Activated T-helper 1 cell treated with anti-CD3 and anti-CD28 coated beads, Interleukin-12 subunit alpha, Interleukin-12 subunit beta, Interleukin-2, Interleukin-4 antibody, amounts not matched to agents 30 ng/mL and 10 ng/mL and 1 ng/mL, durations not matched to agents 14 hours and 24 hours and 36 hours (primary cell): ENCODE results near the gene FRRS1L. TPM values are rescaled to one million over a fixed set of nuclear protein-coding genes. Genes with fewer than 3 reads are reported as not detected.

ENCODE experiments used
- DNase-seq: peaks from one replicate; pipeline ENCODE4 v3.0.0; 2021; ENCODE audit warnings: low spot score
- H3K27ac Mint-ChIP-seq: one replicate; pipeline ENCODE4 v1.8.0; 2021; ENCODE audit warnings: mild to moderate bottlenecking, mixed read lengths
- H3K27me3 Mint-ChIP-seq: one replicate; pipeline ENCODE4 v1.8.0; 2022; ENCODE audit warnings: mild to moderate bottlenecking, moderate library complexity, mixed read lengths; ENCODE audit not compliant: insufficient read depth
- H3K36me3 Mint-ChIP-seq: one replicate; pipeline ENCODE4 v1.8.0; 2021; ENCODE audit warnings: low read depth, mixed read lengths
- H3K4me1 Mint-ChIP-seq: one replicate; pipeline ENCODE4 v1.8.0; 2021; ENCODE audit warnings: low read depth, mixed read lengths
- H3K4me3 Mint-ChIP-seq: one replicate; pipeline ENCODE4 v1.8.0; 2021; ENCODE audit warnings: mild to moderate bottlenecking, moderate library complexity, mixed read lengths
- H3K9me3 Mint-ChIP-seq: one replicate; pipeline ENCODE4 v1.8.0; 2021; ENCODE audit warnings: mixed read lengths
- intact Hi-C: fragments of 100-400 bp; cut with micrococcal nuclease; formaldehyde crosslinking; loops from one replicate; pipeline ENCODE4 v1.15.1; 2024
- total RNA-seq: library from RNA; stranded (reverse); gene quantifications from 2 replicates; pipeline ENCODE4 v1.2.3, GENCODE V29; 2022

FRRS1L gene, protein sequence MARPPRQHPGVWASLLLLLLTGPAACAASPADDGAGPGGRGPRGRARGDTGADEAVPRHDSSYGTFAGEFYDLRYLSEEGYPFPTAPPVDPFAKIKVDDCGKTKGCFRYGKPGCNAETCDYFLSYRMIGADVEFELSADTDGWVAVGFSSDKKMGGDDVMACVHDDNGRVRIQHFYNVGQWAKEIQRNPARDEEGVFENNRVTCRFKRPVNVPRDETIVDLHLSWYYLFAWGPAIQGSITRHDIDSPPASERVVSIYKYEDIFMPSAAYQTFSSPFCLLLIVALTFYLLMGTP
- not detected in 2 replicates for total RNA-seq

DNA sequence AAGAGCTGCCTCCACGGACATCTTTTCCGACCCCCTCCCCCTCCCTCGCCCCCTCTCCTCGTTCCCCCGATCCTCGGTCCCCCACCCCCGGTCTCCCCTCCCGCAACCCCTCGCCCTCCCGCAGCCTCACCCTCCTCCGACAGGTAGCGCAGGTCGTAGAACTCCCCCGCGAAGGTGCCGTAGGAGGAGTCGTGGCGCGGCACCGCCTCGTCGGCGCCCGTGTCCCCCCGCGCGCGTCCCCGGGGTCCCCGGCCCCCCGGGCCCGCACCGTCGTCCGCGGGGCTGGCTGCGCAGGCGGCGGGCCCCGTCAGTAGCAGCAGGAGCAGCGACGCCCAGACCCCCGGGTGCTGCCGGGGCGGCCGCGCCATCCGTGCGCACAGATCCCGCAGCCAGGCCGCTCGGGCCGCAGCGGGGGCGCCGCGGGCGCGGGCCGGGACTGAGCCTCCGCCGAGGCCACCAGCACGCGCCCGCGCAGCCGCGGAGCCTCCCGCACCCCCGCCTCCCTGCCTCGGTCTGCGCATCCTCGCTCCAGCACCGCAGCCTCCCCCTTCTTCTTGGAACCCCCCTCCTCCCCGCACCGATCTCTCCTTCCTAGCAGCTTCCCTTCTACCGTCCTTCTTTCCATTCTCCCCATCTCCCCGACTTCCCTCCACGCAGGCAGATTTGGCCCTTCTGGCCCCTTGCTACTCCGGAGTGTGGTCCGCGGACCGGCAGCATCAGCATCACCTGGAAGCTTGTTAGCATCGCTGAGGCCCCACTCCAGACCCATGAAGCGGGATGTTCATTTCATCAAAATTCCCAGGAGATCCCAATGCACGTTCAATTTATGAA, at the start of gene FRRS1L:
Gene FRRS1L, minus strand, starts transcription at position 479 of the 831 bp plus-strand sequence. Its CDS starts 111 bp downstream, at position 368.
- Mint-ChIP-seq H3K4me3 (no peak within 1 kb of the TSS), H3K9me3 (peaks cover 11% of the 10 kb centered on the region), H3K36me3 (no peaks in the 10 kb centered on the region), H3K4me1 (peaks cover 5% of the 10 kb centered on the region), H3K27me3 (peaks cover 48% of the 10 kb centered on the region), H3K27ac (no peak within 1 kb of the TSS)
- DNase-seq: no peak
- intact Hi-C loops: no loop called here

DNA sequence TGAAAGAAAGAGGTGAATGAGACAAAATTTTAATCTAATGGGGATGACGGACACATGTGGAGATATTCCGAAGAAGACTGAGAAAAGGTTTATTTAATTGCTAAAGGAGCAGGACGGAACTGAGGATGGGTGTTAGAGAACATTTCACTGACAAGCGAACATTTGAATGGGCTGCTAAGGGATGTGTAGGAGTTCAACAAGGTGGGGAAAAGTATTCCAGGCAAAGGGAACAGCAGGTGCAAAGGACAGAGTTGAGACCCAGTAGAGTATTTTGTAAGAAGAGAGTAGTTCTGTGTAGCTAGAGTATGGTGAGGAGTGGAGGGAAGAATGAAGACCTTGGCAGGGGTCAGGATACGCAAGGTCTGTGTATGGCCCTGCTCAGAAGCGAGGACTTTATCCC, 47.4 kb upstream of the FRRS1L start:
- Mint-ChIP-seq H3K27me3 (peaks cover 18% of the 10 kb centered on the region), H3K4me3 (no peak overlapping the region), H3K4me1 (no peaks in the 10 kb centered on the region), H3K36me3 (no peaks in the 10 kb centered on the region), H3K9me3 (no peaks in the 10 kb centered on the region), H3K27ac (no peak overlapping the region)
- intact Hi-C loops: no loop called here
- DNase-seq: no peak

DNA sequence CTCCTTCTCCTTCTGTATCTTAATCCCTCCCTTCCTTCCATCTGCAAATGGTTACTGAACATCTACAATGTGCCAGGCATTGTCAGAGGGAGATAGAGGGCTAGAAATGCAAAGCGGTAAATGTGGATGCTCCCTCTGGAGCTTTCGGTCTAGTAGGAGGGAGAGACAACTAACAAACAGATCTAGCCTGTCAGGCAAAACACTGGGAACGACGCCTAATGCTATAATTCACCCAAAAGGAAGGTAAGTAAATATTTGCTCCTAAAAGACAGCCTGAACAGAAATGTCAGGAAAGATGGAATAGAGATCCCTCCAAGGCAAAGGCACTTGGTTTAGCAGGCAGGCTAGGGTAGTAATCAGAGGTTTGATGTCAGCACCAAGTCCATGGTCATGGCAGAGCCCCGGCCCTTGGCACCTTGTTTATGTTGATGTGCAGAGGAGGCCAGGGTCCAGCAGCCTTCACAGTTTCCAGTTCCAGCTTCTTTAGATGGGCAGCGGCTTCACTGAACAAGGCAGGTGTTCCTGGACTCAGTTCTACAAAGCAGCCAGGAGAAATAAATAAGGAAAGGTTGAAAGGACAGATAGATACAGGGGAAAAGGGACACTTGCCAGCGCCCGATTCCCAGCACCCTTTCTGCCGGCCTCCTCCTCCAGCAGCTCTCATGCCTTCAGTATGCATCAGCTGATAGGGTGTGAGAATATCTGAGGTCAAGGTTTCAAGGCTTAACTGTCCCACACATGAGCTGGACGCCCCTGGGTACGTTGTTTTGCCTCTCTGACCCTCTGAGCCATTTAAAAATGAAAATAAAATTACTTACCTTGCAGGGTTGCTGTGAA, 46.5 kb upstream of the FRRS1L start:
- no peaks in the 10 kb centered on the region for H3K9me3 Mint-ChIP-seq
- intact Hi-C loops: no loop called here
- H3K36me3 Mint-ChIP-seq: no peaks in the 10 kb centered on the region
- no peak overlapping the region for H3K4me3 Mint-ChIP-seq
- peaks cover 16% of the 10 kb centered on the region for H3K27me3 Mint-ChIP-seq
- H3K27ac Mint-ChIP-seq: no peak overlapping the region
- DNase-seq: no peak
- no peaks in the 10 kb centered on the region for H3K4me1 Mint-ChIP-seq

DNA sequence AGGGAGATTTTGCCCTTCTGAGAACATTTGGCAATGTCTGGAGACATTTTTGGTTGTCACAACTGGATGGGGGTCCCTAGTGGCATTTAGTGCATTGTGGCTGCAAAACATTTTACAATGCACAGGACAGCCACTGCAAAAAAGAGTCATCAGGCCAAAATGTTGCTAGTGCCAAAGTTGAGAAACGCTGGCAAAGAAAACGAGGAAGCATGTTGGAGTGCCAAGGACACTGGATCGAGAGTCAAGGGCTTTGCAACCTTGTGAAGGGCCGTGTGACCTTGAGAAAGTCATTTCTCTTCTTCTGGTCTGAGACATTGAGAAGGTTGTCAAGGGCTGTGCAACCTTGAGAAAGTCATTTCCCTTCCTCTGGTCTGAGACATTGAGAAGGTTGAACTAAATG, 45.7 kb upstream of the FRRS1L start:
- Mint-ChIP-seq H3K36me3 (no peaks in the 10 kb centered on the region), H3K4me1 (no peaks in the 10 kb centered on the region), H3K27ac (no peak overlapping the region), H3K4me3 (no peak overlapping the region), H3K27me3 (peaks cover 11% of the 10 kb centered on the region), H3K9me3 (no peaks in the 10 kb centered on the region)
- DNase-seq: no peak
- intact Hi-C loops: no loop called here

DNA sequence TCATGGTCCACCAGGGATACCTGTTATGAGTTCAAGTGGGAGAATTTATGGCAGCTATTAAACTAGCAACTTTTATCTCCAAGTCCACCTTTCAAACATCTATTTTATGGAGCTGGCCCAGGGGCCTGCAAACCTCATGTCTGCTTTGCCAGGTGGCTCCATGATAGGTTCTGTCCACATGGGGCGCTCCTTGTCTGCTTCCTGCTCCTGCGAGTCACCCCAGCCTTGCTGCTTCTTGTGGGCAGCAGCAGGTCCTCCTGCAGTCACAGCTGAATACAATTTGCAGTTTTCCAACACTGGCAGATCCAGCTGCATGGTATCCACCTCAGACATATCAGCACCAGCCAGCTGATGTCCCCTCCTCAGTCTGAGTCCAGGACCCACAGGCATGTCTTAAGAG, 39.6 kb upstream of the FRRS1L start:
- Mint-ChIP-seq H3K9me3 (no peaks in the 10 kb centered on the region), H3K27me3 (peaks cover 13% of the 10 kb centered on the region), H3K4me3 (no peak overlapping the region), H3K4me1 (no peaks in the 10 kb centered on the region), H3K27ac (no peak overlapping the region), H3K36me3 (no peaks in the 10 kb centered on the region)
- intact Hi-C loops: no loop called here
- DNase-seq: no peak

DNA sequence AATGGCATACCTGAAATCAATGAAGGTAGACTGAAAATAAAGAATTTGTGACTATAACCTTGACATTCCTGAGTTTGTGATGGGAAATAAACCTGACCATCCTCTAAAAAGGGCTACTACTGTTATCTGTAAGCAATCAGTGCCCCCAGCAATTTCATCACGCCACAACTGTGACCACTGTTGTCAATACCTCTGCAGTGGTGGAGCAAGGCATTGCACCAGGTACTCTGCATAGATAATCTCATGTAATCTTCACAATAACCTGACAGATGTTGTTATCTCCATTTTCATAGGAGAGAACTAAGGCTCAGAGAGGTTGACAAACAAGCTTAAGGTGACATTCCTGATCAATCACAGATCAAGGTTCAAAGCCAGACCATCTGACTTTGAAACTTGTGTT, 38.5 kb upstream of the FRRS1L start:
- intact Hi-C loops: no loop called here
- H3K27ac Mint-ChIP-seq: no peak overlapping the region
- H3K4me1 Mint-ChIP-seq: no peaks in the 10 kb centered on the region
- no peak overlapping the region for H3K4me3 Mint-ChIP-seq
- H3K36me3 Mint-ChIP-seq: no peaks in the 10 kb centered on the region
- no peaks in the 10 kb centered on the region for H3K9me3 Mint-ChIP-seq
- peaks cover 8% of the 10 kb centered on the region for H3K27me3 Mint-ChIP-seq
- DNase-seq: no peak

DNA sequence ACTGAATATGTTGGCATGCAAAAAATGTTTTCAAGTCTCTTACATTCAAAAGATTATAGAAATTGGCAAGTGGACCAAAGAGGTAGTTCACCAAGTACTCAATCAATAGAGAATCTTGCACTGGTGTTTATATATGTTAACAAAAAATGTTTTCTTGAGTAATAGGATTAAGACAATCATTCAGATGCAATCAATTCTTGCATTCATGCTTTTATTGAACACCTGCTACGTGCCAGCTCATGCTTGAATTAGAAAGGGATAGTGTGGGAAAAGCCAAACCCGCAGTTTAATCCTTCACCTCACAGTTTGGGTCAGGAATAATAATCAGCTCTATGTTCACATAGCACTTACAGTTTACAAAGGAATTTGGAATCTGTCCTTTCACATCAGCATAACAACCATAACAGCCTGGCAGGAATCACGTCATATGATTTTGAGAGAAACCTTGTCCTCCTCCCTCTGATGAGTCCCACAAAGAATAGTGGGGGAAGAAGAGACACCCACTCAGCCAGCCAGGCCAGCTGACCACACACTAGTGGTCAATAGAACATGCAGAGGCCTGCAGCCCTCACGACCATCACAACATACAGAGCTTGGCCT, 36.8 kb upstream of the FRRS1L start:
- no peak overlapping the region for H3K4me3 Mint-ChIP-seq
- H3K9me3 Mint-ChIP-seq: no peaks in the 10 kb centered on the region
- no peak for DNase-seq
- peaks cover 10% of the 10 kb centered on the region for H3K27me3 Mint-ChIP-seq
- H3K27ac Mint-ChIP-seq: no peak overlapping the region
- intact Hi-C loops: no loop called here
- no peaks in the 10 kb centered on the region for H3K4me1 Mint-ChIP-seq
- H3K36me3 Mint-ChIP-seq: no peaks in the 10 kb centered on the region

DNA sequence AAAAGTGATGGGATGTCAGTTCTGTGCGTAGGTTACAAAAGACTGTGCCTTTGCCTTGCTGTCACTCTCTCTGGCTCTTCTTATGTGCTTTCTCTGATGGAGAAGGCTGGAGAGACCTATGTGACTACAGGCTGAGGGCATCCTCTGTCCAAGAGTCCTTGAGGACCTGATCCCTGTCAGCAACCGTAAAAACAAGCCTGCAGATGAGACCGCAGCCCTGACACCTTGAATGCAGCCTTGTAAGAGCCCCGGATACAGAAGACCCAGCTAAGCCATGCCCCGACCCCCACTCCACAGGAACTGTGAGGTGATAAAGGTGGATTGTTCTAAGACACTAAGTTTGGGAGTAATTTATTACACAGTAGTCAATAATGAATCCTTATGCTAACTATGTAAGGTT, 32.6 kb upstream of the FRRS1L start:
- H3K4me3 Mint-ChIP-seq: no peak overlapping the region
- peaks cover 14% of the 10 kb centered on the region for H3K27me3 Mint-ChIP-seq
- H3K9me3 Mint-ChIP-seq: no peaks in the 10 kb centered on the region
- no peak overlapping the region for H3K27ac Mint-ChIP-seq
- intact Hi-C loops: no loop called here
- no peaks in the 10 kb centered on the region for H3K4me1 Mint-ChIP-seq
- H3K36me3 Mint-ChIP-seq: no peaks in the 10 kb centered on the region
- DNase-seq: no peak

DNA sequence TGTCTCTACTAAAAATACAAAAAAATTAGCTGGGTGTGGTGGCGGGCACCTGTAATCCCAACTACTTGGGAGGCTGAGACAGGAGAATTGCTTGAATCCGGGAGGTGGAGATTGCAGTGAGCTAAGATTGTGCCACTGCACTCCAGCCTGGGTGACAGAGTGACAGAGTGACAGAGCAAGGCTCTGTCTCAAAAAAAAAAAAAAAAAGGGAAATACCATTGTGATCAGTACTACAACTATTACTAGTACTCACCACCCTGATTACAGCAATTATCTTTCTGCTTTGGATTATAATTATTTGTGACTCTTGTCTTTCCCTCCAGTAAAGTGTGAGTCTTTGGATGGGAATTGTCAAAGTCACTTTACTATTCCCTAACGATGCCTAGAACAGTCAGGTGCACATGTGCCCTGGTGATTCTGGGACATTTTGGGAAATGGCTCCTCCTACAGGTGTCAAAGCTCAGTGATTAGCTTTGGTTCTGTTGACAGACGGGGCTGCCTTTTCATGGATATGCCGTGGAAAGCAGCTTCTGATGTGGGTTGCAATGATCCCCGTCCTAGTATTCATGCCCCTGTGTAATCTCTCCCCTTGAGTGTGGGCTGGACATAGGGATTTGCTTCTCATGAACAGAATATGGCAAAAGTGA, 31.8 kb upstream of the FRRS1L start:
- DNase-seq: no peak
- Mint-ChIP-seq H3K9me3 (no peaks in the 10 kb centered on the region), H3K4me3 (no peak overlapping the region), H3K4me1 (no peaks in the 10 kb centered on the region), H3K27me3 (peaks cover 16% of the 10 kb centered on the region), H3K36me3 (no peaks in the 10 kb centered on the region), H3K27ac (no peak overlapping the region)
- intact Hi-C loops: no loop called here

DNA sequence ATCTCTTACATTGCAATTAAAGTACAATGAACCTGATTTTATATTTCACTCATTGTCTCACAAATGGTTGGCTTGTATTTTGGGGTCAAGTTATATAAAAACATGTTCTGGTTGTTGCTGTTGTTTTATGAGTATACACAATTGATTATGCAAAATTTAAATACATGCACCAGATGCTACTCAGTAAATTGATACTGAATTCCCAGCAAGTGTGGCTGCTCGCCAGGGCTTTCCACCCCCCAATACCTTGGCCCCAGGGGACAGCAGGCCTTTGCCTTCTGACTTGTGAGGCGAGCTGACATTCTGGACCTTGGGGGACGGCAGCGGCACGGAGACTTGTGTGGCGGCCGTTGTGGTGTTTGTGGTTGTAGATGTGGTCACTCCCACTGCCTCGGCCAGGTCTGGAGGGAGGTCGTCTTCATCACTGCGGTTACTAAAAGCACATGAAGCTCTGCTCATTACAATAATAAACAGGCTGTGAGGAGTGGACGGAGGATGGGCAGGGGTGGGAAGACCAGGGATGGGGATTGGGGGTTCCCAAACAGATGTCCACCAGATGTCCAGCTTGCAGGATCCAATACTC, 27.0 kb upstream of the FRRS1L start:
- Mint-ChIP-seq H3K27ac (no peak overlapping the region), H3K9me3 (no peaks in the 10 kb centered on the region), H3K4me3 (no peak overlapping the region), H3K27me3 (peaks cover 12% of the 10 kb centered on the region), H3K4me1 (no peaks in the 10 kb centered on the region), H3K36me3 (no peaks in the 10 kb centered on the region)
- no peak for DNase-seq
- intact Hi-C loops: no loop called here

DNA sequence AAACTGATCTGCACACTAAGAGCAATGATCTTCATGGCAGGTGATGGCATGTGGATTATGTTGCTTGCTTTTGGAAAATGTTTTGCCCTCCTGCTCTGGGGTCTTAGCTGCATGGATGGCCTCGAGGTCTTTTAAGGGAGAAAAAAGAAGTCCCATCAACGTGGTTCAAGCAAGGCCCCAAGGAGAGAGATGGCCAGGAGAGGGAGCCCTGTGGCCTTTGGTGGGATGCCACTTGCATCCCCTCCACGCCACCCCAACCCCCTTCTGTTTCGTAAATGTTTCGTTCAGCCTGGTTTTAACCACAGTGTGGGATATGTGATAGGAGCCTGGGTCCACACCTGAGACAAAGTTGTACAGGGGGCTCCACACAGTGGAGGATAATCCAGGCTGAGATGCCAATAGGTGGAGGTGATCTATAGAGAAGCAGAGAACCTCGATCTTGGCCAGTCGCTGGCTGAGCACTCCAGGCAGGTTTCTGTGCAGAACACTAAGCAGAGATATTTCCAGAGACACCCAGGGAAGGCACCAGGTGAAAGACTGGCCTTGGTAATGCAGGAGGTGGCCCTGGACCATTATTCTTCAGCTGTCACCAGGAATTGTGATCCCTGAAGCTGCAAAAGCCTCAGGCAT, 25.8 kb upstream of the FRRS1L start:
- intact Hi-C loops: no loop called here
- Mint-ChIP-seq H3K27ac (no peak overlapping the region), H3K27me3 (peaks cover 8% of the 10 kb centered on the region), H3K4me3 (no peak overlapping the region), H3K36me3 (no peaks in the 10 kb centered on the region), H3K9me3 (no peaks in the 10 kb centered on the region), H3K4me1 (no peaks in the 10 kb centered on the region)
- no peak for DNase-seq

DNA sequence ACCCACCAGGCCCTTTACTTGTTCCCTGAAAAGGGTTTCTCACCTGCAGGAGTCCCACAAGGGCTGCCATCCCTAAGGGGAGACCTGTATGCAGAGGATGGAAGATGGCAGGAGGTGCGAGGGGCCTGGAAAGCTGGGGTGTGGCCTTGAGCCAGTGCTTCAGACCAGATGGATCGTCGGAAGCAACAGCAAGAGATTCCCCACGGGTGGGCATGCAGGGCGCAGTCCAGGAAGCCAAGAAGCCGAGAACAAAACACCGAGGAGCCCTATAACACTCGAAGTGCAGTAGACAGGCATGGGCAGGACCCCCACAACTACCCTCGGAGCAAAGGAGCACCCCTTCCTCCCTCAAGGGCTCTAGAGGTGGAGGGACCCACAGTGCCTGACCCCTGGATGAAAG, 24.7 kb upstream of the FRRS1L start:
- no peak for DNase-seq
- no peak overlapping the region for H3K27ac Mint-ChIP-seq
- no peaks in the 10 kb centered on the region for H3K4me1 Mint-ChIP-seq
- no peaks in the 10 kb centered on the region for H3K36me3 Mint-ChIP-seq
- H3K9me3 Mint-ChIP-seq: no peaks in the 10 kb centered on the region
- peaks cover 13% of the 10 kb centered on the region for H3K27me3 Mint-ChIP-seq
- intact Hi-C loops: no loop called here
- no peak overlapping the region for H3K4me3 Mint-ChIP-seq
